Spinal cord (tissue), 10 donors: ENCODE results near the gene PDE4D. TPM values are rescaled to one million over a fixed set of nuclear protein-coding genes. Genes with fewer than 3 reads are reported as not detected.

Experiments
- DNase-seq, 6 donors: peaks; one replicate each; pipeline versions ENCODE4 v3.0.0 to v3.0.0-alpha.2; 2013 to 2015; ENCODE audit warnings: low spot score in 6 of 6, low read depth in 4 of 6
- H3K27ac ChIP-seq: one replicate; pipeline ENCODE4 v1.5.1; 2013; ENCODE audit warnings: low read depth, low read length, control low read depth
- H3K27me3 ChIP-seq: one replicate; pipeline ENCODE4 v1.6.1; 2013; ENCODE audit warnings: low read length; ENCODE audit not compliant: control insufficient read depth, insufficient read depth
- H3K36me3 ChIP-seq: one replicate; pipeline ENCODE4 v1.6.1; 2013; ENCODE audit warnings: low read length; ENCODE audit not compliant: control insufficient read depth, insufficient read depth
- H3K4me1 ChIP-seq: one replicate; pipeline ENCODE4 v1.6.1; 2013; ENCODE audit warnings: low read length; ENCODE audit not compliant: control insufficient read depth, insufficient read depth
- H3K4me3 ChIP-seq: one replicate; pipeline ENCODE4 v1.5.1; 2013; ENCODE audit warnings: low read depth, low read length, control low read depth
- H3K9me3 ChIP-seq: one replicate; pipeline ENCODE4 v1.6.1; 2013; ENCODE audit warnings: low read length; ENCODE audit not compliant: control insufficient read depth, insufficient read depth
- WGBS: methylation state at CpG from one replicate; pipeline ENCODE4 v1.1.5; 2013; ENCODE audit warnings: missing lambda C conversion rate; ENCODE audit not compliant: insufficient coverage; 5-methylcytosine and 5-hydroxymethylcytosine counted together
- polyA plus RNA-seq, 2 donors: library from polyadenylated mRNA; unstranded; fragments of 120-200 nt; gene quantifications; one replicate each; pipeline ENCODE4 v1.2.1, GENCODE V29; 2013; ENCODE audit not compliant: insufficient read length in 2 of 2
- total RNA-seq, 2 donors: library from RNA; depleted of rRNA in 1 of 2; stranded (reverse); fragments of 120-200 nt in 1 of 2; fragments of >200 nt in 1 of 2; gene quantifications; one replicate each; pipeline versions ENCODE4 v1.2.3 to v1.2.4, GENCODE V29; 2013 to 2014
- donor health status: healthy.

Gene PDE4D
- total and polyA plus RNA-seq, 4 donors, result 16.1 to 84.0 (median 37.0) TPM

GRCh38 chr5:59831326-59832010 is 62.1 kb downstream of the PDE4D start:
- WGBS, result no CpG with 5 or more reads among the region's 4 CpGs
- Histone ChIP-seq H3K36me3 (no peaks in the 10 kb centered on the region), H3K4me3 (no peak overlapping the region), H3K27ac (no peak overlapping the region), H3K4me1 (no peaks in the 10 kb centered on the region), H3K9me3 (no peaks in the 10 kb centered on the region), H3K27me3 (no peaks in the 10 kb centered on the region)
- no peak for DNase-seq

DNA sequence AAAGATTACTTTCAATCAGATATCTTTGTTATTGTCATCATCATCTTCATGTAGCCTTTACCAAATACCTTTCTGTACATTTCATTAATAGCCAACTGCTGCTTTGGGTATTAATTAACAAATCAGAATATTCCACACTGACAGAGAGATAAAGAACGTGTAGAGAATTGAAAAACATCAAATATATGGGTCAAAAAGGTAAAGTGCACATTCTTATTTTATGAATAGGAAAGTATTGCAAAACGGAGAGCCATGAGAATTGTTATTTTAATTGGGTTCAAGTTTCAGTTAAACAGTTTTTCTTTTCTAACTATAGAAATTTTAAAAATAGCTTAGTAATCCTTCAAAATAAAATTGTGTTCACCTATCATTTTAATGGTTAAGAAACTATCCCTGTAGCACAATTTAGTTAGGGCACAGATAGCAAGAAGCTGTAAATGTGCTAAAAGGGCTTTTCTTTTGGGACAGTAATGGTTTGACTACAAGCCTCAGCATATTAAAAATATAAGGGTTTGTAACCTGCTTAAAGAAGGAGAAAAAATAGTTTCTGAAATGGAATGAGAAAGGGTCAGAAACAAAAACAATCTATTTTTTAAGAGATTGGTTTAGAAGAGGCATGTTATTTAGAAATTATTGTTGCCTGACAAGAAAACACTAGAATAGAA is 62.9 kb downstream of the PDE4D start:
- H3K27me3 ChIP-seq, result no peaks in the 10 kb centered on the region
- H3K27ac ChIP-seq, result no peak overlapping the region
- H3K4me1 ChIP-seq, result no peaks in the 10 kb centered on the region
- no CpG with 5 or more reads among the region's 2 CpGs for WGBS
- no peaks in the 10 kb centered on the region for H3K9me3 ChIP-seq
- H3K4me3 ChIP-seq, result no peak overlapping the region
- no peak for DNase-seq
- H3K36me3 ChIP-seq, result no peaks in the 10 kb centered on the region

GRCh38 chr5:59829922-59830321 is 63.6 kb downstream of the PDE4D start:
- WGBS, result no CpG with 5 or more reads among the region's 2 CpGs
- Histone ChIP-seq H3K27ac (no peak overlapping the region), H3K36me3 (no peaks in the 10 kb centered on the region), H3K27me3 (no peaks in the 10 kb centered on the region), H3K4me1 (no peaks in the 10 kb centered on the region), H3K4me3 (no peak overlapping the region), H3K9me3 (no peaks in the 10 kb centered on the region)
- no peak for DNase-seq

- 44% methylated on average over 1 of the region's 1 CpG for WGBS
These were observed 64.1 kb downstream of the PDE4D start for GRCh38 chr5:59829386-59829785.

GRCh38 chr5:59828623-59829022 is 64.9 kb downstream of the PDE4D start:
- DNase-seq, result no peak
- Histone ChIP-seq H3K27ac (no peak overlapping the region), H3K9me3 (no peaks in the 10 kb centered on the region), H3K27me3 (no peaks in the 10 kb centered on the region), H3K4me1 (no peaks in the 10 kb centered on the region), H3K4me3 (no peak overlapping the region), H3K36me3 (no peaks in the 10 kb centered on the region)
- 80% methylated on average over 1 of the region's 3 CpGs for WGBS

More at GRCh38 chr5:59829386-59829785, 64.1 kb downstream of the PDE4D start:
- no peak overlapping the region for H3K27ac ChIP-seq
- H3K9me3 ChIP-seq, result no peaks in the 10 kb centered on the region
- no peaks in the 10 kb centered on the region for H3K36me3 ChIP-seq
- no peak overlapping the region for H3K4me3 ChIP-seq
- no peaks in the 10 kb centered on the region for H3K4me1 ChIP-seq
- H3K27me3 ChIP-seq, result no peaks in the 10 kb centered on the region
- peak in 2 of 6 donors; percentile 24 to 66 for DNase-seq

GRCh38 chr5:59826996-59827395 is 66.5 kb downstream of the PDE4D start:
- Histone ChIP-seq H3K36me3 (no peaks in the 10 kb centered on the region), H3K4me3 (no peak overlapping the region), H3K27me3 (no peaks in the 10 kb centered on the region), H3K4me1 (no peaks in the 10 kb centered on the region), H3K9me3 (no peaks in the 10 kb centered on the region), H3K27ac (no peak overlapping the region)
- DNase-seq, result no peak
- WGBS, result no CpG with 5 or more reads among the region's 1 CpG

DNA sequence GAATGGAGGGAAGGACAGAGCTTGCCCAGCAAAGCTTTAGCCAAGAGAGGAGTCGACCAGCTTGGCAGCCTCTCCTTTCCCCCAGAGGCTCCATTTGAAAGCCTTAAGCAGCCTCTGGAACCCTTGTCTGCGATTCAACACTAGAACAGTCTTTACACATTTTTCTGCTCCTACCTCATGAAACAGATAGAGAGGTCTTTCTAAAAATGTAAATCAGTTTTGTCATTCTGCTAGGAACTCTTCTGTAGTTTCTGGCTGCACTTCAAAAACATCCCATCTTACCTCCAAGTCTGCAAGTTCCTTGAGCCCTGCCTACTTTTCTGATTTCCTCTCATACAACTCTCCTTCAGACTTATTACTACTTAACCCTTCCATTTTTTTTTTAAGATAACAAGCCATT is 70.1 kb downstream of the PDE4D start:
- WGBS, result 36% methylated on average over 1 of the region's 2 CpGs
- no peak for DNase-seq
- H3K4me3 ChIP-seq, result no peak overlapping the region

GRCh38 chr5:59819806-59820205 is 73.7 kb downstream of the PDE4D start:
- 42% methylated on average over 2 of the region's 3 CpGs for WGBS
- H3K4me3 ChIP-seq, result no peak overlapping the region

More for the DNA sequence above, 70.1 kb downstream of the PDE4D start:
- Histone ChIP-seq H3K27ac (no peak overlapping the region), H3K9me3 (no peaks in the 10 kb centered on the region), H3K27me3 (no peaks in the 10 kb centered on the region), H3K36me3 (no peaks in the 10 kb centered on the region), H3K4me1 (no peaks in the 10 kb centered on the region)

DNA sequence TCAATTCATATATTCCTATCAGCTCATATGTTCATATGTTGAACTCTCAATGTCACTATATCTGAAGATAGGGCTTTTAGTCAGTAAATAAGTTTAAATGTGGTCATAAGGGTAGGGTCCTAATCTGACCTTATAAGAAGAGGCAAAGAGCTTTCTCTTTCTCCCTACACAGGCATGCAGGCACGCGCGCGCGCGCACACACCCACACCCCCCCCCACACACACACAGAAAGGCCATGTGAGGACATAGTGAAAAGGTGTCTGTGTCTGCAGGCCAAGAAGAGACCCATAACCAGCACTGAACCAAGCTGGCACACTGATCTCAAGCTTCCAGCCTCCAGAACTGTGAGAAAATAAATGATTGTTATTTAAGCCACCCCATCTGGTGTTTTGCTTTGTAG is 76.0 kb downstream of the PDE4D start:
- no peak for DNase-seq

More at GRCh38 chr5:59819806-59820205, 73.7 kb downstream of the PDE4D start:
- H3K27me3 ChIP-seq, result no peaks in the 10 kb centered on the region
- H3K9me3 ChIP-seq, result no peaks in the 10 kb centered on the region
- no peaks in the 10 kb centered on the region for H3K36me3 ChIP-seq
- H3K27ac ChIP-seq, result no peak overlapping the region
- no peaks in the 10 kb centered on the region for H3K4me1 ChIP-seq
- no peak for DNase-seq

More for the DNA sequence above, 76.0 kb downstream of the PDE4D start:
- H3K4me1 ChIP-seq, result no peaks in the 10 kb centered on the region
- H3K27me3 ChIP-seq, result no peaks in the 10 kb centered on the region
- H3K4me3 ChIP-seq, result no peak overlapping the region
- H3K9me3 ChIP-seq, result no peaks in the 10 kb centered on the region
- no peak overlapping the region for H3K27ac ChIP-seq
- no peaks in the 10 kb centered on the region for H3K36me3 ChIP-seq
- WGBS, result no CpG with 5 or more reads among the region's 6 CpGs
